ENCODE results near the gene GNAL. TPM values are rescaled to one million over a fixed set of nuclear protein-coding genes. Genes with fewer than 3 reads are reported as not detected.

Gene GNAL
- total RNA-seq, 1 experiment from 2014 or later: 0.61 TPM

GRCh38 chr18:11799066-11799465 lies 110.0 kb downstream of the GNAL start:
- intact Hi-C loops (cut with micrococcal nuclease; ENCODE audit: unreplicated experiment): no loop called here
- H3K27me3 Mint-ChIP-seq (ENCODE audit: unreplicated experiment): peaks cover 23% of the 10 kb centered on the region
- no peak overlapping the region for H3K4me3 Mint-ChIP-seq (ENCODE audit: low read depth, unreplicated experiment)
- no peak overlapping the region for H3K27ac Mint-ChIP-seq (ENCODE audit: unreplicated experiment)
- H3K36me3 Mint-ChIP-seq (ENCODE audit: insufficient read depth, unreplicated experiment): no peaks in the 10 kb centered on the region
- no peaks in the 10 kb centered on the region for H3K4me1 Mint-ChIP-seq (ENCODE audit: low read depth, unreplicated experiment)
- no peak for TF ChIP-seq CTCF (IDR thresholded peaks at IDR 0.05; ENCODE audit: unreplicated experiment)
- no peaks in the 10 kb centered on the region for H3K9me3 Mint-ChIP-seq (ENCODE audit: low read depth, unreplicated experiment)
- DNase-seq: no peak
- CTCF ChIA-PET: no interaction called here
- BruUV-seq (replicated peaks): no TSS peak

- no TSS peak for BruUV-seq (replicated peaks)
- CTCF ChIA-PET: no interaction called here
- H3K27ac Mint-ChIP-seq (ENCODE audit: unreplicated experiment): no peak overlapping the region
- TF ChIP-seq CTCF (IDR thresholded peaks at IDR 0.05; ENCODE audit: unreplicated experiment): no peak
- intact Hi-C loops (cut with micrococcal nuclease; ENCODE audit: unreplicated experiment): no loop called here
- H3K4me3 Mint-ChIP-seq (ENCODE audit: low read depth, unreplicated experiment): no peak overlapping the region
- no peaks in the 10 kb centered on the region for H3K9me3 Mint-ChIP-seq (ENCODE audit: low read depth, unreplicated experiment)
- no peaks in the 10 kb centered on the region for H3K4me1 Mint-ChIP-seq (ENCODE audit: low read depth, unreplicated experiment)
- peaks cover 35% of the 10 kb centered on the region for H3K27me3 Mint-ChIP-seq (ENCODE audit: unreplicated experiment)
- DNase-seq: no peak
- H3K36me3 Mint-ChIP-seq (ENCODE audit: insufficient read depth, unreplicated experiment): no peaks in the 10 kb centered on the region
Observed at GRCh38 chr18:11800566-11801334, 111.7 kb downstream of the GNAL start.

- no TSS peak for BruUV-seq (replicated peaks)
- DNase-seq: no peak
- Mint-ChIP-seq H3K4me1 (ENCODE audit: low read depth, unreplicated experiment) (no peaks in the 10 kb centered on the region), H3K27ac (ENCODE audit: unreplicated experiment) (no peak overlapping the region), H3K36me3 (ENCODE audit: insufficient read depth, unreplicated experiment) (no peaks in the 10 kb centered on the region), H3K4me3 (ENCODE audit: low read depth, unreplicated experiment) (no peak overlapping the region), H3K9me3 (ENCODE audit: low read depth, unreplicated experiment) (no peaks in the 10 kb centered on the region), H3K27me3 (ENCODE audit: unreplicated experiment) (peaks cover 38% of the 10 kb centered on the region)
- TF ChIP-seq CTCF (IDR thresholded peaks at IDR 0.05; ENCODE audit: unreplicated experiment): no peak
- CTCF ChIA-PET: no interaction called here
- intact Hi-C loops (cut with micrococcal nuclease; ENCODE audit: unreplicated experiment): no loop called here
Observed at GRCh38 chr18:11801573-11801972, 112.5 kb downstream of the GNAL start.

- H3K27me3 Mint-ChIP-seq (ENCODE audit: unreplicated experiment): peaks cover 38% of the 10 kb centered on the region
- no peak for TF ChIP-seq CTCF (IDR thresholded peaks at IDR 0.05; ENCODE audit: unreplicated experiment)
- H3K9me3 Mint-ChIP-seq (ENCODE audit: low read depth, unreplicated experiment): no peaks in the 10 kb centered on the region
- no peak for DNase-seq
- no peak overlapping the region for H3K27ac Mint-ChIP-seq (ENCODE audit: unreplicated experiment)
- no peaks in the 10 kb centered on the region for H3K36me3 Mint-ChIP-seq (ENCODE audit: insufficient read depth, unreplicated experiment)
- CTCF ChIA-PET: no interaction called here
- intact Hi-C loops (cut with micrococcal nuclease; ENCODE audit: unreplicated experiment): no loop called here
- H3K4me3 Mint-ChIP-seq (ENCODE audit: low read depth, unreplicated experiment): no peak overlapping the region
- no TSS peak for BruUV-seq (replicated peaks)
- peaks cover 4% of the 10 kb centered on the region for H3K4me1 Mint-ChIP-seq (ENCODE audit: low read depth, unreplicated experiment)
Observed at GRCh38 chr18:11802158-11802557, 113.1 kb downstream of the GNAL start.
